ENCODE results near the gene FBL.
"Not testable (repeated sequence)": the region's sequence is repeated elsewhere in the genome, so short reads cannot be mapped to it uniquely, and the experiment has no call there.

FBL gene

DNA sequence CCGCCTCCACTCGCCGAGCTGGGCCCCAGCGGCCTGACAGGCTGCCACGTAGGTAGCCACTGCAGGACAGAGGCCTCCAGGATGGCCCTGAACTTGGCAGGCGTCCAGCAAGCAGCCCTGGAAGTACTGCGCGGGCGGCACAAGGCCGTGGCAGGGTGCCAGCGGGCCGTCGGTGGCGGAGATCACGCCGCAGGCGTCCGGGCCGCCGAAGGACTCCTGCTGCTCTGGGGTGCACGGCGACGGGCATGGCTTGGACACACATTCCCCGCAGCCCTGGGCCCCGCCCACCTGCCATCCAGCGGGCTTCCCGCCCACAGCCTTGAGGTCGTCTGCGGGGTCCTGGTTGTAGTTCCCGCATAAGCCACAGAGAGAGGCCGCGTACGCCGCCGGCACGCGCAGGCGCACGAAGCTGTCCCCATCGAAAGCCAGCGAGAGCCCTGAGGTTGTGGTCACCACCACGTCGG lies 29.3 kb upstream of the FBL start:
- DNase-seq = not testable (repeated sequence)

DNA sequence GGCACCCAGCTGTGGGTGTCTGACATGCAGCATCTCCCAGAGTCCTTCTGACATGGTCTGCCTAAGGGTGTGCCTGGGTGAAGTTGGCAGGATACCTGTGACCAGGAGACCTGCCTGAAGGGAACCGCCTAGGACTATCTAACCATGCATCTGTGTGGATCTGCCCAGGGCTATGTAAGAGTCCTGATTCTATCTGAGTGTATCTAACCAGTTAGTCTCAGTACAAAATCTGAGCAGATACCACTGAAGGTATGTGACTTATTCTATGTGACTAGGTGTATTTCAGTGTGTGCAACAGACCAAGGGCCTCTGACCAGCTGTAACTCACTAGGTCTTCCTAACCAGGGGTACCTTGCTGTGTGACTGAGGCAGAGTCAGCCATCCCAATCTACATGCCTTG lies 28.2 kb upstream of the FBL start:
- no peak for DNase-seq

GRCh38 chr19:39873385-39873784 lies 27.2 kb upstream of the FBL start:
- no peak for DNase-seq

DNA sequence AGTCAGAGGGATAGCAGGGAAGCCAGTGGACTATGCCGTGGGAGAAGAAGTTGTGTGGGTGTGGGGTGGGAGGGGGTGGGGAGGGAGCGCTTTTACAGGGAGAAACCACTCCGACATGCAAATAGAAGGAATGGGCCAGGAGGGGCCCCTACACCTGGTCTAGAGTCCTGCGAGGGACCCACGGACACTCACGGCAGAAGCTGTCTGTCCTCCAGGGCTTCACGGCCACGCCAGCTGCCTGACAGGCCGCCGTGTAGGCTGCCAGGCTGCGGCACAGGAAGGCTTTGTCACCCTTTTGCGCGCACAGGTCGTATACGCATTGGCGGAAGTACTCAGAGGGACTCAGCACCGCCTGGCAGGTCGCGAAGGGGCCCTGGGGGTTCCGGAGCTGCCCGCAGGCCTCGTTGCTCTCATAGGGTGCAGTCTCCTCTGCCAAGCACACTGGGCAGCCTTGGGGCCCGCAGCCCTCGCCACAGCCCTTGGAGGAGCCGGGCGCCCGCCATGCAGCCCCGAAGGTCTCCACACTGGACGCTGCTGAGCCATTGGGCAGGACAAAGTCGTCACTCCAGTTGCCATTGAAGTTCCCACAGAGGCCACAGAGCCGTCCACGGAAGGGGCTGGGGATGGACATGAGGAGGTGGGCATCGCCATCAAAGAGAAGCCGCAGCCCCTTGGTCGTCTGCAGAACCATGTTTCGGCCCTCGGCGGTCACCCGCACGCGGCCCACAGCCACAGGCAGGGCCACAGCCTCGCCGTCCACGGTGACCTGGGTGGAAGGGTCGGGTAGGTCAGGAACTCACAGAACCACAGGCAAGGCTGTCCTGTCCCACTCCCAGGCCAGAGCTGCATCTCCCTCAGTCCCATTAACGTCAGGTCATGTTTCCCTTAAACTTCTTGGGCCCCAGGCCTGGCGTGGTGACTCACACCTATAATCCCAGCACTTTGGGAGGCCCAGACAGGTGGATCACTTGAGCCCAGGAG lies 26.0 kb upstream of the FBL start:
- DNase-seq = no peak

DNA sequence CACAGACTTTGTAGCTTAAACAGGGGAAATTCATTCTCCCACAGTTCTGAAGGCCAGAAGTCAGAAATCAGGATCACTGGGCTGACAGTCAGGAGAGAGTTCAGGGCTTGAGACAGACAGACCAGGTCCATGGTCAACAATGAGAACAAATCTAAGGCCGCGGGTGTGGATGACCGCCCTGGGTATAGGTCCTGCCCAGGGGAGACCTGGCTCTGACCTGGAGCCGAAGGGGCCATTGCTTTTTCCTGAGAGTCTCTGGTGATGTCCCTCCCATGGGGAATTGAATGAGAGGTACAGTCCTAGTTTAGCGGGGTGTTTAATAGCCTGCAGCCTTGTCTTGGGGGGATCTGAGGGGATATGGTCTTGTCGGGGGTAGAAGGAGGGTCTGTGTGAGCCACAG lies 25.2 kb upstream of the FBL start:
- no peak for DNase-seq

DNA sequence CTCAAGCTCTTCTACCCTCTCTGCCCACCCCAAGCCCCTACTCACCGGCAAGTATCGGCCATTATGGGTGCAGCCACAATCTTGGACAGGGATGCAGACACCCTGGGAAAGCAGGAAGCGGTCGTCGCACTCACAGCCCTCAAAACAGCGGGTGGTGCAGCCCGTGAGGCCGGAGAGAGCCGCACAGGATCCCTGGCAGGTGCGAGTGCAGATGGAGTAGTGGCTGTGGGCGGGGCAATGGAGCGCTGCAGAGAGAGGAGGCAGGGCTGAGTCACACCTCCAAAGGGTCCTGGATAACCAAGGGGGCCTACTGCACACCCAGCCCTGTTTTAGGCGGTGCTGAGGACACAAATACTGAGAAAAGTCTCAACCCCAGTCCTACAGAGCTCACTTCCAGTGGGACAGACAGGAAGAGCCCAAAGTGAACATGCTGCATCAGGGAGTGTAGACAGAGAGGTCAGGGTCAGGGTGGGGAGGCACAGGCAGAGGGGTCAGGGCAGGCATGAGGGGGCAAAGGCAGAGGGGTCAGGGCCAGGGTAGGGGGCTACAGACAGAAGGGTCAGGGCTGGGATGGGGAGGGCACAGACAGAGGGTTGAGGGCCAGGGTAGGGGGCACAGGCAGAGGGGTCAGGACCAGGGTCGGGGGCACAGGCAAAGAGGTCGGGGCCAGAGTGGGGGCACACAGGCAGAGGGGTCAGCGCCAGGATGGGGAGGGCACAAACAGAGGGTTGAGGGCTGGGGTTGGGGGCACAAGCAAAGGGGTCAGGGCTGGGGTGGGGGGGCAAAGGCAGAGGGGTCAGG lies 24.2 kb upstream of the FBL start:
- no peak for DNase-seq

DNA sequence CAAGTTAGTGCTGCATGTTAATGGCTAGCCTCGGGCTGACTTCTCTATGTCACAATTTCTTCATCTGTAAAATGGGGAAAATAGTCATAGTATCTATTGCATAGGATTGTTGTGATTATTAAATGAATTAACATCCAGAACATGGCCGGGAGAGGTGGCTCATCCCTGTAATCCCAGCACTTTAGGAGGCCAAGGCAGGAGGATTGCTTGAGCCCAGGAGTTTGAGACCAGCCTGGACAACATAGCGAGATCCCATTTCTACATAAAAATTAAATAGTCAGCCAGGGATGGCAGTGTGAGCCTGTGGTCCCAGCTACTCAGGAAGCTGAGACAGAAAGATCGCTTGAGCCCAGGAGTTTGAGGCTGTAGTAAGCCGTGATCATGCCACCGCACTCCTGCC lies 21.8 kb upstream of the FBL start:
- DNase-seq = no peak

DNA sequence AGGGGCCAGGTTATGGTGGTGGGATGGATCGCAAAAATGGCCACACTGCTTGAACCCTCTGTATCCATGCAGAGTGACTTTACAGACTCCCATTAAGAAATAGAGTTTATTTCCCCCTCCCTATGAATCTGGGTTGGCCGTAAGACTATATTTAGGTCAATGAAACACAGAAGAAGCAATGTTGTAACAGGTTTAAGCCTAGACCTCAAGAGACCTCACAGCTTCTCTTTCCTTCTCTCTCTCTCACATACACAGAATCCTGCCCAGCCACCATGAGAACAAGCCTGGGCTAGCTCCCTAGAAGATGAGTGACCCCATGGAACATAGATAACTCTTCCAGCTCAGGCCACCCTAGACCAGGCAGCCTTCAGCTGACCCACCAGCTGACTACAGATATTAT lies 21.0 kb upstream of the FBL start:
- no peak for DNase-seq

DNA sequence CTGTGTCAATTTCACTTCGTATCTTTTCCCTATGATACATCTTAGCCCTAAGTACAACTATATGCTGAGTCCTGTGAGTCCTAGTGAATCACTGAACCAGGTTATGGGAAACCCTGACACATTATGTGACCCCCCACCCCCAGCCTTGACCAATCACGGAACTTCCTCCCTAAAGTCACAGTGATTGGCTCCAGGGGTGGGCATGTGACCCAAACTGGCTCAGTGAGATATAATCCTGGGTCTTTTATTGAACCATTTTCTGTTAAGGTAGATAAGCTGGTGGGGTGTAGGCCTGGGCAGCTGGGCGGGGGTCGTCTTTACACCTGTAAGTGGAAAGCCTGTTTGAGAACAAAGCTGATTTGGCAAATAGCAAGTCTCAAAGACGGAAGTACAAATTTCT lies 19.8 kb upstream of the FBL start:
- DNase-seq = no peak

GRCh38 chr19:39865186-39865585 lies 19.0 kb upstream of the FBL start:
- DNase-seq = no peak

- peak; percentile 13 for DNase-seq
Measured at GRCh38 chr19:39864118-39864517, 17.9 kb upstream of the FBL start.

DNA sequence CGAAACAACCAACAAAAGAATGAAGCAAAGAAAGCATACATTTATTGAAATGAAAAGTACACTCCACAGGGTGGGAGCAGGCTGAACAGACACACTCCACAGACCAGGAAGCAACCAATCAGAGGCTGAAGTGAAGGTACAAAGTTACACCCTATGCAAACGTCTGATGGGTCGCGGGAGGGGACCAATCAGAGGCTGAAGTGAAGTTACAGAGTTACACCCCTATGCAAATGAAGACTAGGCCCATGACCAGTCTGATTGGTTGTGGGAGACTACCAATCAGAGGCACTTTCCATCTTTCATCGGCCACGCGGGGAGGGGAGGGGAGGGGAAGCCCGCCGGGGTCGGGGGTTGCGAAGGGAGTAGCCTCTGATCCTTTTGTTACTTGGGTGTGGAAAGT lies 12.4 kb upstream of the FBL start:
- peak; percentile 12 for DNase-seq

DNA sequence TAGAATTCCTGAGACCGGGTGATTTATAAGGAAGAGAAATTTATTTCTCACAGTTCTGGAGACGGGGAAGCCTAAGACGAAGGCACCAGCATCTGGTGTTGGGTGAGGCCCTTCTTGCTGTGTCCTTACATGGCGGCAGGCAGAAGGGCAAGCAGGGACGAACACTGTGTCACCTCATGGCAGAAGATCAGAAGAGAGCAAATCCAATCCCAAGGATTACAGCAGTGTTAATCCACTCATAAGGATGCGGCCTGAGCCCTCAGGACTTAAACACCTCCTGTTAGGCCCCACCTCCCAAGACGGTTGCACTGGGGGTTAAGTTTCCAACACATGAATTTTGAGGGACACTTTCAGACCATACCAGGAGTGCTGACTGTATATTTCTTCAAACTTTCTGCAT lies 6.7 kb upstream of the FBL start:
- DNase-seq = no peak

GRCh38 chr19:39850892-39851291 lies 4.7 kb upstream of the FBL start:
- no peak for DNase-seq

DNA sequence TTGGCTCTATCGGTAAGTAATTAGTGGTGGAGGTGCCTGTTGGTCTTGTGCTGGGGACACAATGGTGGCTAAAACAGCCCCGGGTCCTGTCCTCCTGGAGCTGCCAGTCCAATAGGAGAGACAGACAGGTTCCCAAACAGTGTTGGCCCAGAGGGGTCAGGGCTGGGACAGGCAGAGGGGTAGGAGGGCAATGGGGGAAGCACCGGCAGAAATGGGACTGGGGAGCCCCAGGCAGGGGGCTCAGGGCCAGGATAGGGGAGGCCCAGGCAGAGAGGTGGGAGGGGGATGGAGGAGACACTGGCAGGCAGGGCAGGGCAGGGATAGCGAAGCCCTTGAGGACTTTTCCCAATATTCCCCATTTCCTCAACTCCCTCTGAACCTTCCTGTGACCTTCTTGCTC lies 2.2 kb upstream of the FBL start:
- no peak for DNase-seq

DNA sequence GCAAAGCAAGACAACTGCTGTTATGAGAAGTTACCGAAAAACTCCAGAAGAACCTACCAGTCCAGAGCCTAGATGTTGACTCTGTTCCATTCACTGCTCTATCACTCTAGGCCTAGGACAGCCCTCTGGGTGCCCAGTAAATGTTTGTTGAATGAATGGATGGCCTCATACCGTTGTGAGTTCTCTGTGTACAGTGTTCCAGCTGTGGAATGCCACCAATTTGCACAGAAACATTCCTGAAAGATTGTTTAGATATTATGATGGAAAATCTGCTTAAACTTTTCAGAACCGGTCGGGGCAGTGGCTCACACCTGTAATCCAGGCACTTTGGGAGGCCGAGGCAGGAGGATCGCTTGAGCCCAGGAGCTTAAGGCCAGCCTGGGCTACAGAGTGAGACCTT lies 1.3 kb upstream of the FBL start:
- DNase-seq = no peak

- DNase-seq = peak; percentile 76
Measured at GRCh38 chr19:39846678-39847486, 703 bp upstream of the FBL start.

GRCh38 chr19:39845584-39845932 lies 621 bp downstream of the FBL start:
- DNase-seq = peak; percentile 56

DNA sequence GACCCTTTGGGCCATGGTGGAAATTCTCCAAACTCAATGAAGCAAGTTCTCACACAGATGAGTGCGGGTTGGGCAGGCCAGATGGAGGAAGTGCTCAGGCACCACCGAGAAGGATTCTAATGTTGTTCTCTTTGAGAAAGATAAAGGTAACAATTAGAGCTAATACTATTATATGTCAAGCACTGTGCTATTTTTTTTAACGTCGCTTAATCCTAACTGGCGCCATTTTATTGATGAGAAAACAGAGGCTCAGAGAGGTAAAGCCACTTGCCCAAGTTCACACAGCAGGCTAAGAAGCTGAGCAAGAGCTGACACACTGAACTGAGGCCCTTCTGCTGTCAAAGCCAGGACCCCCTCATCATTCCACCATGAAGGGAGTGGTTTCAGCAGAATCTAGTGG lies 1.0 kb downstream of the FBL start:
- peak; percentile 36 for DNase-seq

- DNase-seq = peak; percentile 78
Measured at GRCh38 chr19:39843919-39844793, 2.0 kb downstream of the FBL start.

DNA sequence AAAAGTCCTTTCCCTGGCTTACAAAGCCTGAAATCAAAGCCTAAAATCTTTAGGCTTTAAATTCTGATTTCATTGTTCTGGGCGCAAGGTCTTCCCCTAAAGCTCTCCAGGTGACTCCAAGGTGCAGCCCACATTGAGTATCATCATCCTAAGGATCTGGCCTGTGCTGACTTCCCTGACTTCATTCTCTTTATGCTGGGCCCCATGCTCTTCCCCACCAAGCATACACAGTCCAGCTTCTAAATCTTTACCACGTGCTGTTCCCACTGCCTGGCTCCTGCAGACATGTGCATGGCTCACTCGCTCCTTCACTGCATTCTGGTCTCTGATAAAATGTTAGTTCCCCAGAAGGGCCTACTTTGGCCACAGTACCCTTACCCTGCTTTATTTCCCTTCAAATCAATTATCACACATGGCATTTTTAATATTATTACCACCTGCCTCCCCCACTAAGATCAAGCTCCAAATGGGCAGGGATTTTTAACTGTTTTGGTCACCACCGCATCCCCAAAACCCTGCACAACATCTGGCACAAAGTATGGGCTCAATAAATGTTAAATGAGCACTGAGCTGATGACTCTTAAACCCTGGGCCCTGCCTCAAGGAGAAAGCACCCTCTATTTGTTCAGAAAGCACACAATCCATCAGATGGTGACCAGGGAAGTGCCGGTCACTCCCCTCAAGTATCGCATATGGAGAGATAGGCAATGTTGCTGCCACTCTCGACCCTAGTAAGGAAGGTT lies 3.3 kb downstream of the FBL start:
- no peak for DNase-seq
